ENCODE data around the gene RPL18A.
A peak's percentile ranks its signal among the peaks of the same experiment; 100 is the strongest.

The RPL18A gene

DNA sequence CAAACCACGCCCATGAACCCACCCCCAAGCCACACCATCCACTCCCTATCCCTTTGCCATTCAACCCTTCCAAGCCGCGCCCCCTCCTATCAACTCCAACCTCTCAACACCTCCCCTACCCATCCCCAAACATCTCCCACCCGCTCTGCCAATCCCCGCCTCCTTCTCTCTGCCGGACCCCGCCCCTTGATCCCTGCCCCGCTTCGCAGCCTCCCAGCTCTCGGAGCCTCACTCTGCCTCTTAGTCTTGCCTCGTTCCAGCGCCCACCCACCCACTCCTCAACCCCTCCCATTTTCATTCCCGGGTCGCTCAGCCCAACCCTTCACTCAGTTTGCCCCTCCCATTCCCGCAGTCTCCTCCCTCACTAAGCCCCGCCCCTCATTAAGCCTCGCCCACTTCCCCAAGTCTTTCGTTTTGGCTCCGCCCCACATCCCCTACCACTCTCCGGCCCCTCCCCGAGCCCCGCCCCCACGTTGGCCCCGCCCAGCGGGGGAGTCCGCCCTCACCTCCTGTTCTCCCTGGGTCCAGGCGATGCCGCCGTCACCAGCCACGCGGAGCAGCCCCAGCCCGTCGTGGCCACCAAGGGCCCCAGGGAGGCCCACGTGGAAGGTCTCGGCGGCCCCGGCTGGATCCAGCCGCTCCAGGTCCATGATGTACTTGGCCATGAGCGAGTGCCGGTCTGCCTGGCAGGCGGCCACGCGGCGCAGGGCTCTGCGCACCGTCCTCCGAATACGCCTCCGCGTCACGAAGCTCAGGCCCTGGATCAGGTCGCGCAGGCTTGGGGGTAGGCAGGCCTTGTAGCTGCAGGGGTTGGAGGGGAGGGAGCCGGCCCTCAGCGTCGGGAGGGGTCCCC, 17.7 kb upstream of the RPL18A start:
- DNase-seq: peak; percentile 92

DNA sequence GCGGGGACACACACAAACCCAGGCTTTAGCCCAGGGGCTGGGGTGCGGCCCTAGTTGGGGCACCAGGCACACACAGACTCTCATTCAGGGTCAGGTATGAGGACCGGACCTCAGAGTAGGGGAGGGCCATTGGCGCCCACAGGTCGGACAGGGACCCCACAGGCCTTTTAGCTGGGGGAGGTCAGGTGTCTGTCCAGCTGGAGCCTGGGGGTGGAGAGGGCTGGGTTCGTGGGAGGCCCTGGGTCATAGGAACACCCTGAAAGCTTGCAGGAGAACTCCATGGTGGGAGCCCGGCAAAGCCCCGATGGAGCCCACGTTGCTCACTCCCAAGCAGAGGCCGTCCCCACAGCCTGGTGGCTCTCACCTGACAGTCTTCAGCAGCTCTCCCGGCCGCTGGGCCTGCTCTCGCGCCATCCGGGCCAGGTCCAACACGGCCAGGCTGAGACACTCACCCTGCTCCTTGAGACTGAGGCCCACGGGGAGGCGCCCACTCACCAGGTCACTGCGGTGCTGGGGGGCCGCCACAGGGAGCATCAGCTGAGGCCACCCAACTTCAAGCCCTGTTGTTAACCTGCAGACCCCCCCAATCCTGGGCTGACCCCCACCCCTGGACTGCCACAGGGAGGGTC, 16.9 kb upstream of the RPL18A start:
- no peak for DNase-seq

DNA sequence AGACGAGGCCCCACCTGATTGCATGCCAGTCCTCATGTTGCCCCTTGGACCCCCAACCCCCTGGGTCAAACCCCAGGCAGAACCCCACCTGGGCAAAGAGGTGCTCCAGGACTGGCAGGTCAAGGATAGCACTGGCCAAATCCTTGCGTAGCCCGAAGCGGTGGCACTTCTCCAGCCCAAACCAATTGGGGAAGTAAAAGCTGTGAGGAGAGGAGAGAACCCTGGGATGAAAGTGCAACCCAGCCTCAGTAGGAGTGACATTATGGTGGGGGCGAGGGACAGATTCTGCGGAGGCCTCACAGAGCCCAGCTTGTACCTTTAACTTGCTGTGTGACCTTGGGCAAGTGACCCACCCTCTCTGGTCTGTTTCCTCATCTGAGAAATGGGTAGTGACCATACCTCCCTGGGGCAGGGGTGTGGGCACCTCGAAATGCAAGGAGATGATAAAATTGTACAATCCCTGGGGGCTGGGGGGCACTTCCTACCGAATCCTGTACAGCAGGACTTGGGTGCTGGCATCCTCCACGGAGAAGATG, 16.4 kb upstream of the RPL18A start:
- DNase-seq: no peak

DNA sequence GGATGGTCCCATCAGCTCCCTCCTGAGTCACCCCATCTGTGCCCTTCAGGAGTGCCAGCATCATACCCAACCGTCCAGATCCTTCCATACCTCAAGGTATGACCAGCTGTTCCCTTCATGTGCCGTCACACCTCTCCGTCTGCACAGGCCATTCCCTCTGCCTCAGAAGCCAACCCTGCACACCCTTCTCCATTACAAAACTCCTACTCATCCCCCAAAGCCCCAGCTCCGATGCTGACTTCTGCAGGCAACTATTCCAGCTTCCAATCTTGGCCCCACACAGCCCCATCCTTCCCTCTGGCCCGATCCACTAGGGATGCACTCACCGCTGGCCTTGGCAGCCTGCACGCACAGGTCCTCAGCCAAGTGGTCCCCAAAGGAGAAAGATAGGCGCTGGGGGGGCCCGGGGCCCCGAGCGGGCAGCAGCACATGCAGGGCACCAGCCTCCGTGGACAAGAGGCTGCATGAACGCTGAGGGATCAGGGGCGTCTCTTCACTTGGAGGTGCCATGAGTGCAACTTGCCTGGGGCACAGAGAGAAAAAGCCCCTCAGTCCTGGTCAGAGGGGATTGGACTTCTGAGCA, 15.7 kb upstream of the RPL18A start:
- no peak for DNase-seq

DNA sequence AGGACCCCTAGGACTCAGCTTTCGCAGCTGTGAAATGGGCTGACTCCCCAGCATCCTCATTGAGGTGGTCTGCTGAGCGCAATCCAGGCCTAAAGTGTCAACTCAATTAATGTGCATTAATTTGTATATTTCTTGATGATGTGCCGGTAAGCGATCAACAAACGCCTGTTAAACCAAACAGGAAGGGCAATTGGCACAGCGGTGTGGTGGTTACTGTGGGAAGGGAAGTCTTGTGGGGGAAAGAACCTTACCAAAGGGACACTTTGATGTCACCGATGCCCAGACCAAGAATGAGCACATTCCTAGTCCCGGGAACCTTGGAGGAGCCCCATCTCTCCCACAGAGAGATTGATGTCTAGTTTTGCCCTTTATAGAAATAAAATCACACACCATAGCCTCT, 13.6 kb upstream of the RPL18A start:
- DNase-seq: no peak

DNA sequence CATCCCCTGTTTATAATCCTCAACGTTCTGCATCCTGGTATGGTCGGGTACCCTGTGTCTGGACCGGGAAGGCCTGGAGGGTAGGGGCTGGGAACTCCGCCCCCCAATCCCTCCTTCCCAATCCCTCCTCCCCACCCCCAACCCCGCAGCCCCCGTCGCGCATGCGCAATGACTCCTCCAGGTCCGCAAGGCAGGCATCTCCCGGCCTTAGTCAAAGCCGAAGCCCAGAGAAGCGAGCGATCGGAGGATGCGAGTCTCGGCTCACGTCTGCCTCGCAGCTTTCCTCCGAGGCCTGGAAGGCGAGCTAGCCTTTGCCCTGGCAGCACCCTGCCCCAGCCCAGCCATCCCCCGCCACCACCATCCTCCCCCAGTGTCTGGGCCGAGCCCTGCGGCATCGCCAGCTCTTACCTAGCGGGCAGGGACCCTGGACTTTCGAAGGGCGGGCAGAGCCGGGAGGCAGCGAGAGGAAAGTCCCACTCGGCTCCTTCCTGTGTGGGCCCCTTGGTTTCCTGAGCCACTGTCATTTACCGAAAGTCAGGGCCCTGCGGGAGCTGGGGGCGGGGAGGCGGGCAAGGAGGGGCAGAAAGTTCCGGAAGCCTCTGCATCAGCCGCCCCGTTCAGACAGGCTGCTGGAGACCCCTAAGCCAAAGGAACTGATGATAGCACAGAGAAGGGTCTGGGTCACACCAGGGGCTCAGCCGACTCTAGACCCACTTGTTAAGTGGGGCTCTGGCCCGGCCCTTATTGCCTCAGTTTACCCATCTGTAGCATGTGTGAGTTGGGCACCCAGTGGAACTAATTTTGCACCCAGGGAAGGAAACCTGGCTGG, 12.0 kb upstream of the RPL18A start, which contains the start of gene JAK3:
Gene JAK3, minus strand, starts transcription at position 445 of the 829 bp plus-strand sequence. CDS start 3,565 bp downstream, outside the sequence.
- peak; percentile 72 for DNase-seq

DNA sequence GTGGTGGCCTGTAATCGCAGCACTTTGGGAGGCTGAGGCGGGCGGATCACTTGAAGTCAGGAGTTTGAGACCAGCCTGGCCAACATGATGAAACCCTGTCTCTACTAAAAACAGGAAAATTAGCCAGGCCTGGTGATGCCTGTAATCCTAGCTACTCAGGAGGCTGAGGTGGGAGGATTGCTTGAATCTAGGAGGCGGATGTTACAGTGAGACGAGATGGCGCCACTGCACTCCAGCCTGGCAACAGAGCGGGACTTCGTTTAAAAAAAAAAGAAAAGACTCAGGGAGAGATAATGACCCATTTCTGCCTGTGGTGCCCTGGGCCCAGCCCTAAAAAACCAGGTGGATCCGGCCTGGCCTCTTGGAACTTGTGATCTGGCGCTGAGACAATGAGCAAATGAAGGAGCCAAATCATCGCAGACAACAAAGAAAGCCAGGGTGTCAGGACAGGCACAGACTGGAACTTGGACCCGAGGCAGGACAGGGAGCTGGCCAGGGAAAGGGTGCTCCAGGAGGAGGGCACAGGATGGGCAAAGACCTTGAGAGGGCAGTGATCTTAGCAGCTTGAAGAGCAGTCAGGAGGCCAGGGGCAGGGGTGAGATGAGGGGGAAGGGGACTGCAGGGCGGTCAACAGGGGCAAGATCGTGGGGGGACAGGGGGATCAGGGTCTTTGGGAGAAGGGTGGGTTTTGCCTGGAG, 11.0 kb upstream of the RPL18A start:
- no peak for DNase-seq

DNA sequence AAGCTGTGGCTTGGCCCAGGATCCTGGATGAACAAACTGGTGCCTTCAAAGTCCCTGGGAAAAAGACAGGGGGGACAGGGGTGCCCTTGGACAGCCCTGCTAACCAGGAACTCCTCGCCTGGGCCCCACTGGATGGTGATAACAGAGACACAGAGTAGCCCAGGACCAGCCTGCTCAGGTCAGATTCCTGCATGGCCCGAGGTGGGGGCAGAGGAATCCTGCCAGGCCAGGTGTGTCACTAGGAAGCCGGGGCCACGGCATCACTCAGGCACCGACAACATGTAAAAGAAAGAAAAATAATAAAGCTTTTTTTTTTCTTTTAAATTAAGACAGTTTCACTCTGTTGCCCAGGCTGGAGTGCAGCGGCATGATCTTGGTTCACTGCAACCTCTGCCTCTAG, 5.6 kb upstream of the RPL18A start:
- no peak for DNase-seq

DNA sequence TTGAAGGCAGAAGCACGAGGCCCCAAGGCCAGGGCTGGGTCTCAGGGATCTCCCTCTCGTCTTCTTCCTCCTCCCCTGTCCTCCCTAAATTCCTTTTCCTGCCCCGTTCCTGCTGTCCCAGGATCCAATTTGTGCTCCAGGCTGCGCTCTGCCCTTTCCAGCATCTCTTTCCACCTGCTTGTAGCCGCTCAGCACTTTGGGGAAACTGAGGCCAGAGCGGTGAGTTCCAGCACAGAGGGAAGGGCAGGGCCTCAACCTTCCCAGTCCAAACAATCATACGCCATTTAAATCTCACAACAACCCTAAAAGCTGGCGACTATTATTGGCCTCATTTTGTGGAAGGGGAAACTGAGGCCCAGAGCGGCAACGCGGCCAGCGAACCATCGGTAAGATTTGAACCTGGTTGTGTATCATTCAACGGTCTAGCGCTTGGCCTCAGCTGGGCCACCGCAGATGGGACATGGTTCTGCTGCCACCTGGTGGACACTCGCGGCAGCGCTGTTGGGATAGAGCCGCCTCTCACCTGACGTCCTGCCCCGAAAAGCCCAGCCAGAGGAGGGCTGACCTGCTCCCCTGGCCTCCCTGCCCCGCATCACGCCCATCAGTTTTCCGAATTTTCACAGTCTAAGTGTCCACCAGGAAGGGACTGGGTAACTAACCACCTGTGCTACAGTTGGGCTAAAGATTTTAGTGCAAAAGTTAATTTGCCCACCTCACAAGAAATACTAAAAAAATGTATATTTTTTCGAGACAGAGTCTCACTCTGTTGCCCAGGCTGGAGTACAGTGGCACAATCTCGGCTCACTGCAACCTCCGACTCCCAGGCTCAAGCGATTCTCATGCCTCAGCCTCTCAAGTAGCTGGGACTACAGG, 4.2 kb upstream of the RPL18A start:
- peak; percentile 25 for DNase-seq

DNA sequence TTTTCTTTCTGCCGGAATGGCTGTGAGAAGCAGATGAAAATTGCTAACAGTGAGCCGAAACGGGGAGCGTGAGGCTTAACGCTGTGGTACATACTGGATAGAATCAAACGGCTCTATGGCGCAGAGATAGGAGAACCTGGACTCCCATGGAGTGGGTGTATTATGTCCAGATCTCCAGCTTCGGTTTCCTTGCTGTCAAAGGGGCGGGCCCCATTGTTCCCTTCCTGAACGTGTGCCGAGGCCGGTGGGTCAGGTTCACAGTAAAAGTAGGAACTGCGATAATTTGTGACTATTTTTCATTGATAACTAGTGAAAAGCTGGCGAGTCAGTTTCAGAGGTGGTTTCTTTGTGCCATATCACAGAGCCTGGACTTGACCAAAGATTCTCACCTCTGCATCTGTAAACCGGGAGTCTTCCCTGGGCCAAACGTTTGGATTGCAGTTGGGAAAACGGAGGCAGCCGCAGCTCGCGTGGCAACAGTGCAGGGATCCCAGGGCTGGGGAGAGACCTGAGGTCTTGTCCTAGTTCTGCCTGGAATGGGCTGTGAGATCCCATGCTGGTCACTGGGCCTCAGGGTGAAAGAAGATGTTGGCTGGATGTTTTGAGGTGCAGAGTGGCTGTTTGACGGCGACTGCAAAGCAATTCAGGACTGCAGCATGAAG, 752 bp downstream of the RPL18A start:
- DNase-seq: no peak

DNA sequence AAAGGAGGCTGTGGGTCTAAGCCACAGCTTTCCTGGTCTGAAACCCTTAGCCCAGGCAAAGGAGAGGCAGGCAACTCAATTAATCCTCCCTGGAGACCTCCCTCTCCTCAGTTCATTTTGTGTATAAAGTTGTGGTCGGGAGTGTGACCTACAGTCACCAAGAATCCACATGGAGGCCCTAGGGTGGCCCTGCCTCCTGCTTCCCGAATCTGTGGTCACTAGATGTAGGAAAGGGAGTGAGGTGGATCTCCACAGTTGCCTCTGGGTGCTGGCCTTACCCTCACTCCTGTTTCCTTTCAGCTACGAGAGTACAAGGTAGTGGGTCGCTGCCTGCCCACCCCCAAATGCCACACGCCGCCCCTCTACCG, 1.3 kb downstream of the RPL18A start:
- no peak for DNase-seq

DNA sequence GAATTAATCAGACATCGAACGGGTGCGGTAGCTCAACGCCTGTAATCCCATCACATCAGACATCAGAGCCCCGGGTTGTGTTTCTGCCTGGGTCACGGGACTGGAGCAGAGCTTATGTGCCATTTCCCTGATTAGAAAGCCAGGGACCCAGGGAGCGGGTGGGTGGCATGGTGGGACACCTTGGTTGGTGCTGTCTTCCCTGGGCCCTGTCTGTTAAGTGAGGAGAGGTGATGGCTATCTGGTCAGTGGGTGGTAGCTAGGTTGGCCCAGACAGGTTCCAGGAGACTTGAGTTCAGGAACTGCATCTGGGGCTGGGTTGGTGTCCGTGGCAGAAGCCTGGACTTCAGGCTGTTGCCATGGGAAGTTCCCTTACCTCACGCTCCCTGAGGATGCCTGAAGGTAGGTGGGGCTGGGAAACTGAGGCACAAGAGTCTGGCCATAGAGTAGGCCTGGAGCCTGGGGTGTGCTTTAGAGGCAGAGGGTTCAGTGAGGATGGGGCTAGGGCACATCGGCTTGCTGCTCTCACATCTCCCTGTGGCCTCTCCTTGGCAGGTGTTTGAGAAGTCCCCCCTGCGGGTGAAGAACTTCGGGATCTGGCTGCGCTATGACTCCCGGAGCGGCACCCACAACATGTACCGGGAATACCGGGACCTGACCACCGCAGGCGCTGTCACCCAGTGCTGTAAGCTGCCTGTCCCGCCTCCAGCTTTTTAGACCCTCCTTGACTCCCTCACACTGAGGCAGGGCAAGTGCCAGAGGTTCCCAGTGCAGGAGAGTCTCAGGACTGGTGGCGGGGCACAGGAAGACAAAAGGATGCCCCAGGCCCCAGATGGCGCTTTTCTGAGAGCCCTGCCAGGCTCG, 2.1 kb downstream of the RPL18A start:
- DNase-seq: no peak

DNA sequence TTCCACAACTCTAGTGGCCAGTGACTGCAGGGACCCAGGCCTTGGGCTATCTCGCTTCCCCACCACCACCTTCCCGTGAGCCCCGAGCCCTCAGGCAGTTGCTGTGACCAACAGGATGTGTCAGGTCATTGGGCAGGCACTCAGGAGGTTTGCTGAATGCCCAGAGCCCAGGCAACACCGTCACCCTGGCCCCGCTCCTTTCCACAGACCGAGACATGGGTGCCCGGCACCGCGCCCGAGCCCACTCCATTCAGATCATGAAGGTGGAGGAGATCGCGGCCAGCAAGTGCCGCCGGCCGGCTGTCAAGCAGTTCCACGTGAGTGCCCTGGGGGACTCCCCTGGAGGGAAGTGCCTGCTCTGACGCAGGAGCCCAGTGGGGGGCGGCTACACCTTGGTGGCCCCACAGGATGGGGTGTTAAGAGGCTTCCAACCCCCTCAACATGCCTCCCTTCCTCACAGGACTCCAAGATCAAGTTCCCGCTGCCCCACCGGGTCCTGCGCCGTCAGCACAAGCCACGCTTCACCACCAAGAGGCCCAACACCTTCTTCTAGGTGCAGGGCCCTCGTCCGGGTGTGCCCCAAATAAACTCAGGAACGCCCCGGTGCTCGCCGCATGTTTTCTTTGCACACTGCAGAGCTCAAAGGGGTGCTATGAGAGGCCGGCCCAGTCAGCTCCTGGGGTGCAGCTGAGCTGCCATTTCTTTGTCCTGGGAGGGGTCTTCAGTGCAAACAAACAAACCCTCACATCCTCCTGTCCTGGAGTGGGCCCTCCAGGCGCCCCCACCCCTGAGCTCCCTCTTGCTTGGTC, 3.2 kb downstream of the RPL18A start:
- DNase-seq: no peak

DNA sequence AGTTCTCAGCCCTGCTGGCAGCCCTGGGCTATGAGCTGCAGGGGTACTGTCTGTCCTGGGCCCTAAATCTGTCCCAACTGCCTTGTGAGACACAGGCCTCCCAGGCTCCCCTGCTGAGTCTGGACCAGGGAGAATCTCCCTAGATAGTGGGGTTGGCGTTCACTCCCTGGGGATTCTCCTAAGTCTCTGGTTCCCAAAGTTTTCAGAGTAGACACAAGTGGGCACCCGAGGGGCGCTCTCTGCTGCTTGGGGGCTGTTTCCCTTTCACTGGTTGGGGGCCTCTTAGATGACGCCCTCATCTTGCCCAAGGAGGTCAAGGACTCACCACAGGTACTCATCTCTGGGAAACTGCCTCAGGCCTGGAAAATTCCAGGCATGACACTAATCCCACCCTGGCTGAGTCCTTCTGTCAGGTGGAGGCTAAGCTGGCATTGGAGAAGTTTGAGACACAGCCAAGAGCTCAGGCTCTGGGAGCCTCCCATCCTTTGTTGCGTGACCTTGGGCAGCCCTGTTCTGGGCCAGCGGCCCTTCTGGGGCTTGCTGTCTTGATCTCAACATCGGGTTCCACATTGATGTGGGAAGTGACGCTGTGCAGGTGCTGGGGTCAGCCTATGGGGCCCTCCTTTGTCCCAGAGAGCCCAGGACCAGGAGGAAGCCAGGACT, 3.9 kb downstream of the RPL18A start:
- no peak for DNase-seq

DNA sequence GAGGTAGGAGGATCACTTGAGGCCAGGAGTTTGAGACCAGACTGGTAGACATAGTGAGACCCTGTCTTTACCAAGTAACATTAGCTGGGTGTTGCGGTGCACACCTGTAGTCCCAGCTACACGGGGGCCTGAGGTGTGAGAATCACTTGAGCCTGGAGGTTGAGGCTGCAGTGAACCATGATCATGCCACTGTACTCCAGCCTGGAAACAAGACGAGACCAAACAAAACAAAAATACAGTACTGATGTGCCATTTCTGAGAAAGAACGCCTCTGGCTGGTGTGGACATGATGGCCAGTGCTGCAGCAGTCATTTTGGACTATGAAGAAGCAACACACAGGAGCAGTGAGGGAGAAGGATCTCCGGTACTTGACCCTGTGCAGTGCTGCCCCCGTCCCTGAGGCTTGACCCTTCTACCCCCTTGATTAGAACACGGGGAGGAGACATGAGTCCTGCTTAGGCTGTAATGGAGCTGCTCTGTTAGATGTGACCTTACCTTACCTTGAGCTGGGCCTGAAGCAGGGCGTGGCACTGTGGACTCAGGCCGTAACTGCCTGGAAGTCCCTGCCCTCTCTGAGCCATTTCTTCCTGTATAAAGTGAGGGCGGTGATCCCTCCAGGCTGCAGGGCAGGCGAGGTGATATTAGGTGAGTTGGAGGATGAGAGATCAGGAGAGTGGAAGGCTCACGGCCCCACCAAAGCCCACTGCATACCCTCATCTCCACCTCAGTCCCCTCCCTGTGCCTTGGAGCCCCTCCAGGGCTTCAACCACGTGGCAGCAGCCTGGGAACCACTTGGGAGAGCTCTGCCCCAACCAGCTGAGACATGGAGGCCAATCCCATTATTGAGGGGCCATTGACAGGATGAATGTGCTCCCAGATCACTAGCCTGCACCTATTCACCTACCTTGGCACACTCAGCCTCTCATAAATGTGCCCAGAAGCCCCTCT, 5.9 kb downstream of the RPL18A start:
- DNase-seq: no peak

DNA sequence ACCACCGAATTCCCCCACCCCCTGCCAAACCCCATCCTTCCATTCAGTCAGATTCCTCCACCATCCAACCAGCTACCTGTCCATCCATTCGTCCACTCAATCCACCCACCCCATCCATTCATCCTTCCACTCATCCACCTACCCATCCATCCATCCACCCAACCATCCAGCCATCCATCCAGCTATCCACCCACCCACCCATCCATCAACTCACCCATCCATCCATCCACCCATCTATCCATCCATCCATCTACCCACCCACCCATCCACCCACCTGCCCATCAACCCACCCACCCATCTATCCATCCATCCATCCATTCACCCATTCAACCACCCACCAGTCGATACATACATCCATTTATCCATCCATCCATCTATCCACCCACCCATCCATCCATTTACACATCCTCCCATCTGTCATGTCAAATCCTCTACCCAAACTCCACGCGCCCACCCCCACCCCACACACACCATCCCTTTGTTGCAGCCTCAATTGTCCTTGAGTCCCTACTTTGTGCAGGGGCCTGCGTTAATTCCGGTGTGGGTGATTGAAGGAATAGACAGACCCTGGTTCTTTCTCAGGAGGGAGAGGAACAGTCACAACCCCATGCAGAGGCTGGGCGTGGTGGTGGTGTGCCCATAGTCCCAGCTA, 6.7 kb downstream of the RPL18A start:
- no peak for DNase-seq

Measured in NCI-H2227 treated with DMSO at 0.1 percent for 48 hours (cell line).